IPS DF 4.7 (cell line): ENCODE results near the gene TRIM26.
"Not testable (repeated sequence)": the region's sequence is repeated elsewhere in the genome, so short reads cannot be mapped to it uniquely, and the experiment has no call there.

ENCODE experiments used
- DNase-seq: peaks from one replicate; pipeline ENCODE4 v3.0.0-alpha.2; 2013; ENCODE audit warnings: low spot score; ENCODE audit errors: extremely low read depth

Gene TRIM26, protein sequence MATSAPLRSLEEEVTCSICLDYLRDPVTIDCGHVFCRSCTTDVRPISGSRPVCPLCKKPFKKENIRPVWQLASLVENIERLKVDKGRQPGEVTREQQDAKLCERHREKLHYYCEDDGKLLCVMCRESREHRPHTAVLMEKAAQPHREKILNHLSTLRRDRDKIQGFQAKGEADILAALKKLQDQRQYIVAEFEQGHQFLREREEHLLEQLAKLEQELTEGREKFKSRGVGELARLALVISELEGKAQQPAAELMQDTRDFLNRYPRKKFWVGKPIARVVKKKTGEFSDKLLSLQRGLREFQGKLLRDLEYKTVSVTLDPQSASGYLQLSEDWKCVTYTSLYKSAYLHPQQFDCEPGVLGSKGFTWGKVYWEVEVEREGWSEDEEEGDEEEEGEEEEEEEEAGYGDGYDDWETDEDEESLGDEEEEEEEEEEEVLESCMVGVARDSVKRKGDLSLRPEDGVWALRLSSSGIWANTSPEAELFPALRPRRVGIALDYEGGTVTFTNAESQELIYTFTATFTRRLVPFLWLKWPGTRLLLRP

DNA sequence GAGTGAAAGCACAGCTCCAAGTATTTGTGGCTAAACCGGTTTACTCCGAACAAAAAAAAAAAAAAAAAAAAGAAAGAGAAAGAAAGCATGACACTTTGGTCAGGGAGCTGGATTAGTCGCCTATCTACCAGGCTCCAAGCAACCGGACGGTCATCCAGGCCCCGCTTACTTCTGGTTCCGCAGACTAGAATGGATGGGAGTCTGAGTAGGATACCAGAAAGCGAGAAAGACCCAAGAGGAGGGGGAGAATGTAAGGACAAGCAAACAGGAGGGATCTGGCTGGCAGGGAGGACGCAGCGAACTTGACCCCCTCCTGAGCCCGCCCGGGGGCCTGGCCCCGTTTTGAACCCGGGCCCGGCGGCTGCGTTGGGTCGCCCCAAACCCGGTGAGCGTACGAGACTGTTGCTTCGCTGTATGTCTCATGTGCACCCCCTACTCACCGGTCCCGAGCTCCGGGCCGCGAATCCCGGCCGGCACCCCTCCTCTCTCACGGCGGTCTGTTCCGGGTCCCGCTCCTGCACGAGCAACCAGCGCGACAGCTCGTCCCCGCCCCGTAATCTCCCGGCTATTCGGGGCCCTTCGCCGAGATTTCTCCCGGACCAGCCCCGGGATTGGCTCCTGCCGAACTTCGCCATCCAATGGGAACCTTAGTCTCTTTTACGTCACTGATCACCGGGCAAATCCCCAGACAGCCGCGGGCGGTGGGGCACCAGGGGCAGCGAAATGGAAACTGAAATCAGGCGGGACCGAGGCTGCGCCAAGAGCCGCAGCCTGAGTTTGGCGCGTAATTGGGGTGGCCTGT is at the start of gene TRIM26:
Gene TRIM26, minus strand, starts transcription at position 542 of the 802 bp plus-strand sequence. CDS start 14,303 bp downstream, outside the sequence.
- DNase-seq, result peak; percentile 91

GRCh38 chr6:30260036-30260504 is 46.9 kb upstream of the TRIM26 start:
- no peak for DNase-seq

DNA sequence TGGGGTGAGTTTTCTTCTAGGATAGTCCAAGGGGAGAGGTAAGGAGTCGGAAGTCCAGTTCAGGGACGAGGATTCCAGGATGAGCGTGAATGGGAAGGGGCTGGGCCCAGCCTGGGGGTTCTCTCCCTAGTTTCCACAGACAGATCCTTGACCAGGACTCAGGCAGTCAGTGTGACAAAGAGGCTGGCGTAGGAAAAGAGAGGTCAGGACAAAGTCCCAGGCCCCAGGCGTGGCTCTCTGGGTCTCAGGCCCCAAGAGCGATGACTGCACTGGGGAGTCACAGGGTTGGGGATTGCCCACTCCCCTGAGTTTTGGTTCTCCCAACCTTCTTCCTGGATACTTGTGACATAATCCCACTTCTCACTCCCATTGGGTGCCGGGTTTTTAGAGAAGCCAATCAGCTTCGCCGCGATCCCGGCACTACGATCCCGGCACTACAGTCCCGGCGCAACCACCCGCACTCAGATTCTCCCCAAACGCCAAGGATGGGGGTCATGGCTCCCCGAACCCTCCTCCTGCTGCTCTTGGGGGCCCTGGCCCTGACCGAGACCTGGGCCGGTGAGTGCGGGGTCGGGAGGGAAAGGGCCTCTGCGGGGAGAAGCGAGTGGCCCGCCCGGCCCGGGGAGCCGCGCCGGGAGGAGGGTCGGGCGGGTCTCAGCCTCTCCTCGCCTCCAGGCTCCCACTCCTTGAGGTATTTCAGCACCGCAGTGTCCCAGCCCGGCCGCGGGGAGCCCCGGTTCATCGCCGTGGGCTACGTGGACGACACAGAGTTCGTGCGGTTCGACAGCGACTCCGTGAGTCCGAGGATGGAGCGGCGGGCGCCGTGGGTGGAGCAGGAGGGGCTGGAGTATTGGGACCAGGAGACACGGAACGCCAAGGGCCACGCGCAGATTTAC is 46.2 kb upstream of the TRIM26 start:
- peak; percentile 80 for DNase-seq

DNA sequence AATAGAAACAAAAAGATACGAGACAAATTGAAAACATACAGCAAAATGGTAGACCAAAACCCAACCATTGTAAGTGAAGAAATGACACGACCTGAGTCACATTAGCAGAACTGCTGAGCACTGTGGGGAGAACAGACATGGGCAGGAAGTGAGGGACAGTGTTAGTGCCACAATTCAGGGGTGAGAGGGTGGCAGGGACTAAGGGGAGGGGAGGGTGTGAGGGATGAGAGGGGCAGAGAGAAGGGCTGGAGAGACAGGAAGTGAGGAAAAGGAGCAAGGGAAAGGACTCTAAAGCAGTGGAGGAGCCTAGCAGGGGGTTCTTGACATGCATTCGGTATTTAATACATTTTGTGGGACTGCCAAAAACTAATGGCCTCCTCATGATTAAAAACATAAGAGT is 45.0 kb upstream of the TRIM26 start:
- no peak for DNase-seq

- DNase-seq, result not testable (repeated sequence)
These were observed 39.2 kb upstream of the TRIM26 start for GRCh38 chr6:30252417-30252816.

GRCh38 chr6:30244560-30244959 is 31.4 kb upstream of the TRIM26 start:
- DNase-seq, result no peak

GRCh38 chr6:30238178-30238795 is 25.1 kb upstream of the TRIM26 start:
- no peak for DNase-seq

GRCh38 chr6:30234356-30234755 is 21.1 kb upstream of the TRIM26 start:
- no peak for DNase-seq

DNA sequence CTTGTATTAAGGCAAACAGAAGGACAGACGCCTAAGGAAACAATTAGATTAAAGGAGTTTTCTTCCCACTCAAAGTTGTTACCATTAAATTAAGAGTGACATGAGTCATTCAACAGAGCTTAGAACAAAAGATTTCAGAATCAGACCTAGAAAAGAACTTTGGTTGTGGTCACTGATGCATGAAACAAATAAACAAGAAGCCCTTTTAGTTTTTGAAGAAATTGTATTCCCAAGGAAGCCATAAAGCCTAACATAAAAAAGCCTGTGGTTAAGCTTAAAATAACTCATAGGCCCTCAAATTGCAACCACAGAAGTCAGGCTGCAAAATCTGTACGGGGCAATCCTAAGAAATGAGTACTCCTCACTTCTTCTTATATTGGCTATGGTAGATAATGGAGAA is 17.9 kb upstream of the TRIM26 start:
- no peak for DNase-seq

DNA sequence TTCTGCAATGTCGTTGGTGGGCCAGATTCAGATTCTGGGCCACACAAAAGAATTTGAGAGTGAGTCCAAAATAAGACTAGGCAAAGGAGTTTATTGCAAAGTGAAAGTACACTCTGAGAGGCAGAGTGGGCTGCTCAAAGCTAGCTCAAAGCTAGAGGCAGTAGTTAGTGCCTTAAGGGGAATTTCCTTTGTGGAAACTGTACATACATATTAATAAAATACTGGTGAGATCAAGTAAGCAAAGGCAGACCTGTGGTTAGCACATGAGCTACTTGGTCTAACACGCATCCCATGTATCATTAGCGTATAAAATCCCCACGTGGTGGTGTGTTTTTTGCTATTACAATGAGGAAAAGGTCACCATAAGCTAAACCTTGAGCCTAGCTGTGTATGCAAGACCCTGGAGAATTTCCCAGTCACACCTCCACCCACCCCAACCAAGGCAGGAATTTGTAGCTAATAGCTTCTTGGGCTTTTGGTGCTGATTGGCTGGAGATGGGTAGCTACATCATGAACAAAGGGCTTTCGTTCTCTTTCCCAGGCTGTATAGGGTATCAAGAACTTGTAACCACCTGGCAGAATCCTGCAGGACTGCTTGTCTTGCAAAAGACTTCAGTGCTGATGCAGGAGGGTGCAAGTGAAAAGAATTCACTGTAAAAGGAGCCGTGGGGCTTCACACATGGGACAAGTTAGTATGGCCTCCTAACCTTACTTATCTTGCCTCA is 14.7 kb upstream of the TRIM26 start:
- no peak for DNase-seq

GRCh38 chr6:30227242-30227722 is 14.1 kb upstream of the TRIM26 start:
- no peak for DNase-seq

DNA sequence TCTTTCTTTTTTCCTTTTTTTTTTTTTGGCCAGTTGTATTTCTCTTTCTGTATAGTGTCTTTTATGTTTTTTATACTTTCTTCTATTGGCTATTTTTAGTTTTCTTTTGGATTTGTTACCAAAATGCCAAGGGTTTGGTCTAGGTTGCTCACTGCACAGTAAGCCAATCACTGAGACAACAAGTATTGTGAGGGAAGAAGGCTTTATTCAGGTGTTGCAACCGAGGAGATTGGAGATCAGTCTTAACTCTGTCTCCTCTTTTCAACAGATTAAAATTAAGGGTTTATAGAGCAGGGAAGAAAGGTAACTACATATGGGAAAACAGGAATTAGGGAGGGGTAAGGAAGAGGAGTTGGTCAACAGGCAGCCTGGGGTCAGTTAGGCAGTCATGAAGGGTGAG is 10.1 kb upstream of the TRIM26 start:
- no peak for DNase-seq

- not testable (repeated sequence) for DNase-seq
These were observed 8.8 kb upstream of the TRIM26 start for GRCh38 chr6:30221956-30222355.

DNA sequence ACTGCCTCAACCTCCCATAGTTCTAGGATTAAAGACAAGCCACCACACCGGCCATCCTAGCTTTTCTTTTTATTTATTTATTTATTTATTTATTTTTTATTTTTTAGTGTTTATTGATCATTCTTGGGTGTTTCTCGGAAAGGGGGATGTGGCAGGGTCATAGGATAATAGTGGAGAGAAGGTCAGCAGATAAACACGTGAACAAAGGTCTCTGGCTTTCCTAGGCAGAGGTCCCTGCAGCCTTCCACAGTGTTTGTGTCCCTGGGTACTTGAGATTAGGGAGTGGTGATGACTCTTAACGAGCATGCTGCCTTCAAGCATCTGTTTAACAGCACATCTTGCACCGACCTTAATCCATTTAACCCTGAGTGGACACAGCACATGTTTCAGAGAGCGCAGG is 8.2 kb upstream of the TRIM26 start:
- not testable (repeated sequence) for DNase-seq

DNA sequence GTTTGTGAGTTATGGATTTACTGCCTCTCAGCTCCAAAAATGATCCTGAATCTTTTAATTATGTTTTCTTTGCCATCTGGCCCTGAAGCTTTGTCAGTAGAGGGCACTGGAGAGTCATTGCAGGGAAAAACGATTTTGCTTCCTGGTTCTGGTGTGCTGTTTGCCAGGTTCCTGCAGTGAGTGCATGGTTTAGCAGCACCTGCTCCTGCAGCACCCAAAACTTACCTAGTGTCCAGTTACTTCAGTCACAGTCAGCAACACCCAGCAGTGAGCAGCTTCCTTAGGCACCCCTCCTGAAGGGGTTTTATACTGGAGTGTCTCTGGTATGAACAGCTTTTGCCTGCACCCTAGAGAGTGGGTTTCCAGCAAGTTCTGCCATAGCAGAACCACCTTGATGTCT is 6.0 kb upstream of the TRIM26 start:
- peak; percentile 22 for DNase-seq

- no peak for DNase-seq
These were observed 2.9 kb upstream of the TRIM26 start for GRCh38 chr6:30216096-30216495.

- DNase-seq, result no peak
These were observed 1.4 kb upstream of the TRIM26 start for GRCh38 chr6:30214657-30214982.

- peak; percentile 7 for DNase-seq
These were observed 901 bp upstream of the TRIM26 start for GRCh38 chr6:30213957-30214656.

DNA sequence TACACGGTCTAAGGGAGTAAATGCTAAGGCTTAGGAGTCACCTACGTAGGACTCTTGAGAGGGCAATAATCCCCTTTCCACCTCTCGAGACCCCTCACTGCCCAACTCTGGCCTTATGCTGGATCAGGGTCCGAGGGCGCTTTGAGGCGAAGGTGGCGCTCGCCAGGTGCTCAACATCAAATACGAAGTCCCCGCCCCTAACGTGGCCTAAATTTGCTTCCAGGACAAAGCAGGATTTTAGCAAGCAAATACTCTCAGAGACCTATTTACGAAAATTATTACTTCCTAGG is 406 bp upstream of the TRIM26 start:
- peak; percentile 9 for DNase-seq

DNA sequence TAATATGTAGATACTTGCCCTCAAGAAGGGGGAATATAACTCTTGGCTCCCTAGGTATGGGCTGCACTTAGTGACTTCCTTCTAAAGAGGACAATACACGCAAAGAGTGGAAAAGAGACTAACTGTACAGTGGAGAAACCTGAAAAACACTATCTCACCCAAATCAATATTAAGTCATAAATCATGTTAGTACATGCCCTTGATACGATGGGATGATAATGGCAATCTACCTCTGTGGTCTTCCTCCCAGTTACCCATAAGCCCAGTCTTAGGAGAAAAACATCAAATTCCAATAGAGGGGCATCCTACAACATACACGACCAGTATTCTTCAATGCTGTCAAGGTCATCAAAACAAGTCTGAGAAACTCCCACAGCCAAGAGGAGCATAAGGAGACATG is 1.3 kb downstream of the TRIM26 start:
- no peak for DNase-seq
